Measurements from ENCODE around the gene CHEK2. TPM values are rescaled to one million over a fixed set of nuclear protein-coding genes. Genes with fewer than 3 reads are reported as not detected.

Gene CHEK2
- total and polyA plus RNA-seq, 10 of the 15 experiments (the other 5 are each of a cell fraction or from before 2014, with no cell fraction given) = 15.7 to 59.7 (median 22.7) TPM

- Histone ChIP-seq H3K27ac (ENCODE audit: control insufficient read depth, insufficient read depth) (no peak overlapping the region), H3K4me1 (ENCODE audit: control insufficient read depth, insufficient read depth, low read length) (no peaks in the 10 kb centered on the region), H3K27me3 (replicated peaks in 1 of 2; ENCODE audit: control insufficient read depth in 2 of 2, insufficient read depth in 2 of 2, low read length in 1 of 2) (no peaks in the 10 kb centered on the region), H3K4me3 (no peak overlapping the region), H2AFZ (ENCODE audit: control insufficient read depth, low read depth, low read length) (no peak overlapping the region), H3K4me2 (ENCODE audit: control insufficient read depth, insufficient read depth) (no peak overlapping the region), H3K9me3 (replicated peaks; ENCODE audit: control insufficient read depth, insufficient read depth, low read length) (no peaks in the 10 kb centered on the region; the same call in 2 of the 3 replicates), H3K9ac (ENCODE audit: control insufficient read depth, insufficient read depth, low read length) (no peak overlapping the region), H4K20me1 (ENCODE audit: control insufficient read depth, insufficient read depth) (no peaks in the 10 kb centered on the region), H3K79me2 (ENCODE audit: control insufficient read depth, insufficient read depth, low read length) (peaks cover 11% of the 10 kb centered on the region), H3K36me3 (ENCODE audit: control insufficient read depth in 2 of 2, insufficient read depth in 2 of 2, low read length in 1 of 2) (no peaks in the 10 kb centered on the region)
- ChIA-PET POLR2A (no interaction called here), SMC1A (ENCODE audit: uncharacterized antibody, unreplicated experiment) (no interaction called here), RAD21 (ENCODE audit: unreplicated experiment) (no interaction called here), CTCF (no interaction called here)
- no peak for ATAC-seq
- no peak for FAIRE-seq
- TF ChIP-seq NFYB (IDR thresholded peaks at IDR 0.05; ENCODE audit: insufficient read depth, low read depth, low read length) (peak; percentile 87), EED (IDR thresholded peaks at IDR 0.05; ENCODE audit: low read depth) (no peak), ZBTB33 (IDR thresholded peaks at IDR 0.05) (peak; percentile 47; the same call in 1 of the 2 replicates), SREBF1 (IDR thresholded peaks at IDR 0.05; ENCODE audit: low read length) (no peak)
- BruUV-seq (replicated peaks) = no TSS peak
- intact Hi-C loops (cut with micrococcal nuclease; ENCODE audit: unreplicated experiment) = no loop called here
- in situ Hi-C loops (cut with MboI) = no loop called here
- DNase-seq (ENCODE audit: low read depth, low spot score) = no peak
- 80% methylated on average over 6 of the region's 6 CpGs for WGBS (ENCODE audit: insufficient coverage, insufficient replicate concordance, low lambda C conversion rate, missing lambda C conversion rate)
These were observed 27.2 kb upstream of the CHEK2 start for GRCh38 chr22:28768701-28769393.

- SMC1A ChIA-PET (ENCODE audit: uncharacterized antibody, unreplicated experiment) = no interaction called here
- Histone ChIP-seq H3K4me1 (ENCODE audit: control insufficient read depth, insufficient read depth, low read length) (no peaks in the 10 kb centered on the region), H3K79me2 (ENCODE audit: control insufficient read depth, insufficient read depth, low read length) (no peaks in the 10 kb centered on the region), H3K4me3 (no peak overlapping the region), H3K36me3 (ENCODE audit: control insufficient read depth in 2 of 2, insufficient read depth in 2 of 2, low read length in 1 of 2) (no peaks in the 10 kb centered on the region), H3K27ac (ENCODE audit: control insufficient read depth, insufficient read depth) (no peak overlapping the region), H2AFZ (ENCODE audit: control insufficient read depth, low read depth, low read length) (no peak overlapping the region), H3K27me3 (replicated peaks in 1 of 2; ENCODE audit: control insufficient read depth in 2 of 2, insufficient read depth in 2 of 2, low read length in 1 of 2) (no peaks in the 10 kb centered on the region), H4K20me1 (ENCODE audit: control insufficient read depth, insufficient read depth) (no peaks in the 10 kb centered on the region), H3K4me2 (ENCODE audit: control insufficient read depth, insufficient read depth) (no peak overlapping the region), H3K9ac (ENCODE audit: control insufficient read depth, insufficient read depth, low read length) (no peak overlapping the region), H3K9me3 (replicated peaks; ENCODE audit: control insufficient read depth, insufficient read depth, low read length) (no peaks in the 10 kb centered on the region; the same call in 2 of the 3 replicates)
- no TSS peak for BruUV-seq (replicated peaks)
- RAD21 ChIA-PET (ENCODE audit: unreplicated experiment) = no interaction called here
- intact Hi-C loops (cut with micrococcal nuclease; ENCODE audit: unreplicated experiment) = no loop called here
- ATAC-seq (no peak), DNase-seq (ENCODE audit: low read depth, low spot score) (no peak), FAIRE-seq (no peak)
- 88% methylated on average over 3 of the region's 3 CpGs for WGBS (ENCODE audit: insufficient coverage, insufficient replicate concordance, low lambda C conversion rate, missing lambda C conversion rate)
- in situ Hi-C loops (cut with MboI) = no loop called here
- CTCF ChIA-PET = no interaction called here
- POLR2A ChIA-PET = interaction anchor here (1.2 kb wide), 1 partner anchor 26 kb away, joined by 3 read pairs; no protein-coding TSS in a partner anchor
- no peak for TF ChIP-seq ATF3 (IDR thresholded peaks at IDR 0.05; ENCODE audit: borderline replicate concordance, extremely low read depth, low read depth, low read length)
- TF ChIP-seq GATAD2B (conservative IDR thresholded peaks at IDR 0.05; ENCODE audit: low read depth) = no peak
- no peak for TF ChIP-seq CHD4 (IDR thresholded peaks at IDR 0.05)
- no peak for TF ChIP-seq ZNF217 (IDR thresholded peaks at IDR 0.05)
- no peak for TF ChIP-seq ESRRA (IDR thresholded peaks at IDR 0.05; ENCODE audit: low read length)
- no peak for TF ChIP-seq EGR1 (IDR thresholded peaks at IDR 0.05; ENCODE audit: borderline replicate concordance in 1 of 2, low read depth in 2 of 2, low read length in 2 of 2)
- no peak for TF ChIP-seq SP1 (IDR thresholded peaks at IDR 0.05; ENCODE audit: low read depth, low read length)
- no peak for TF ChIP-seq NR2C1 (IDR thresholded peaks at IDR 0.05)
- no peak for TF ChIP-seq PAX8 (IDR thresholded peaks at IDR 0.05)
- TF ChIP-seq MYB (IDR thresholded peaks at IDR 0.05; ENCODE audit: borderline replicate concordance, low read depth, low read length) = no peak
These were observed 25.0 kb upstream of the CHEK2 start for GRCh38 chr22:28766628-28767027.

Data from GM12878 (cell line).